K562 (cell line): ENCODE data around the gene DCAF10. TPM values are rescaled to one million over a fixed set of nuclear protein-coding genes. Genes with fewer than 3 reads are reported as not detected.

Experiments used
- ATAC-seq: fragments of 200-7000 bp; cut with Tn5 transposase; 3 replicates; pipeline ENCODE4 v1.9.1; 2020; ENCODE audit warnings: moderate library complexity
- BruUV-seq: library from RNA; stranded (reverse); fragments of 400-500 nt; replicated peaks from 2 replicates; lab custom pipeline; 2021; lab: Mats Ljungman, UMichigan
- CTCF ChIA-PET: fragments of 300-600 bp; formaldehyde crosslinking; extraction: SDS; loops from one replicate; lab custom pipeline; 2021; ENCODE audit warnings: low intra/inter-chr PET ratio; lab: Yijun Ruan, JAX
- POLR2A ChIA-PET: fragments of 300-600, 350-650 bp; sonication (Branson Sonifier 250); formaldehyde crosslinking; extraction: SDS; loops from one replicate; lab custom pipeline; 2021; ENCODE audit warnings: antibody characterized with exemption, inconsistent platforms; lab: Yijun Ruan, JAX
- DNase-seq, 4 experiments: peaks; one replicate each; pipeline versions ENCODE4 v3.0.0 to v3.0.0-alpha.2; 2011 to 2018; ENCODE audit warnings: low spot score in 3 of 4, mixed read lengths in 3 of 4; ENCODE audit errors: extremely low read depth in 1 of 4
- FAIRE-seq: peaks from 2 replicates; lab custom pipeline; 2011; peaks lifted over from hg19 to GRCh38; lab: Jason Lieb, UNC
- H2AFZ ChIP-seq: 2 replicates; pipeline ENCODE4 v1.6.0; 2011; ENCODE audit warnings: low read depth, low read length, control low read depth, inconsistent platforms
- H3K27ac ChIP-seq: fragments of 200-600 bp; 3 replicates; pipeline ENCODE4 v1.8.0; 2011; ENCODE audit warnings: low read depth, mild to moderate bottlenecking, control low read depth, inconsistent platforms, low read length, moderate library complexity, mixed read lengths; ENCODE audit errors: extremely low read depth
- H3K27me3 ChIP-seq, 2 experiments: fragments of 300-600 bp in 1 of 2; 2 replicates in 1 of 2; 3 replicates in 1 of 2; pipeline versions ENCODE4 v1.6.0 to v1.8.0; 2011; ENCODE audit warnings: inconsistent platforms in 2 of 2, low read length in 2 of 2, mild to moderate bottlenecking in 1 of 2, mixed read lengths in 1 of 2, moderate library complexity in 1 of 2; ENCODE audit not compliant: control insufficient read depth in 2 of 2, insufficient read depth in 2 of 2
- H3K36me3 ChIP-seq: fragments of 300-600 bp; 3 replicates; pipeline ENCODE4 v1.8.0; 2011; ENCODE audit warnings: mild to moderate bottlenecking, low read length, inconsistent platforms; ENCODE audit not compliant: control insufficient read depth, insufficient read depth
- H3K4me1 ChIP-seq, 2 experiments: fragments of 200-600 bp in 1 of 2; replicated peaks in 1 of 2; 2 replicates in 1 of 2; 3 replicates in 1 of 2; pipeline versions ENCODE4 v1.5.1 to v1.8.0; 2011; ENCODE audit warnings: inconsistent platforms in 2 of 2, low read length in 2 of 2, mild to moderate bottlenecking in 1 of 2, mixed read lengths in 1 of 2, moderate library complexity in 1 of 2; ENCODE audit not compliant: control insufficient read depth in 2 of 2, insufficient read depth in 2 of 2
- H3K4me2 ChIP-seq: 2 replicates; pipeline ENCODE4 v1.6.1; 2011; ENCODE audit warnings: low read length, control low read depth, inconsistent platforms, mixed read lengths; ENCODE audit not compliant: insufficient read depth
- H3K4me3 ChIP-seq: fragments of 200-600 bp; sonication (generic), shearing (Covaris generic); 2 replicates; pipeline ENCODE4 v1.5.1; 2016; ENCODE audit warnings: control low read depth, inconsistent platforms
- H3K79me2 ChIP-seq: fragments of 200-600 bp; 3 replicates; pipeline ENCODE4 v1.8.0; 2011; ENCODE audit warnings: low read length, inconsistent platforms; ENCODE audit not compliant: control insufficient read depth, insufficient read depth
- H3K9ac ChIP-seq, 2 experiments: 2 replicates each; pipeline versions ENCODE4 v1.6.0 to v1.6.1; 2011; ENCODE audit warnings: low read depth in 2 of 2, low read length in 2 of 2, control low read depth in 1 of 2, inconsistent platforms in 1 of 2, mild to moderate bottlenecking in 1 of 2, mixed read lengths in 1 of 2; ENCODE audit not compliant: insufficient read depth in 1 of 2
- H3K9me1 ChIP-seq: one replicate; pipeline ENCODE4 v1.6.0; 2011; ENCODE audit warnings: inconsistent platforms, mild to moderate bottlenecking, low read length, moderate library complexity; ENCODE audit not compliant: control insufficient read depth, insufficient read depth
- H3K9me3 ChIP-seq: replicated peaks from 2 replicates; pipeline ENCODE4 v1.5.1; 2011; ENCODE audit warnings: low read depth, low read length, inconsistent platforms; ENCODE audit not compliant: control insufficient read depth, insufficient read depth
- H4K20me1 ChIP-seq: replicated peaks from 2 replicates; pipeline ENCODE4 v1.6.1; 2011; ENCODE audit warnings: low read length, inconsistent platforms, mixed read lengths; ENCODE audit not compliant: control insufficient read depth, insufficient read depth
- CEBPG ChIP-seq, 3 experiments: fragments of 200-800 bp in 1 of 3; sonication (Bioruptor generic) in 1 of 3; sonication (generic) in 1 of 3; formaldehyde crosslinking in 1 of 3; IDR thresholded peaks in 2 of 3; conservative IDR thresholded peaks in 1 of 3; 2 replicates each; pipeline versions ENCODE4 v1.6.1 to v1.8.0; 2016 to 2022; ENCODE audit warnings: missing compliant biosample characterization in 2 of 3, missing genetic modification characterization in 2 of 3, mild to moderate bottlenecking in 1 of 3, missing genetic modification reagents in 1 of 3
- CHD2 ChIP-seq: IDR thresholded peaks from 2 replicates; pipeline ENCODE4 v1.6.1; 2011; ENCODE audit warnings: low read depth, low read length
- HIVEP1 ChIP-seq: fragments of 250-450 bp; sonication (Bioruptor Pico); IDR thresholded peaks from 2 replicates; pipeline ENCODE4 v1.4.0; 2020; ENCODE audit warnings: mild to moderate bottlenecking
- ILF3 ChIP-seq: fragments of 450-650 bp; IDR thresholded peaks from 2 replicates; pipeline ENCODE4 v1.6.1; 2018; ENCODE audit warnings: antibody characterized with exemption, mild to moderate bottlenecking, moderate library complexity, borderline replicate concordance
- RREB1 ChIP-seq: fragments of 250-450 bp; sonication (Bioruptor Pico); IDR thresholded peaks from 2 replicates; pipeline ENCODE4 v1.4.0; 2020
- SLC30A9 ChIP-seq: fragments of 250-450 bp; sonication (Bioruptor Pico); IDR thresholded peaks from 2 replicates; pipeline ENCODE4 v1.8.0; 2022; ENCODE audit warnings: mild to moderate bottlenecking, moderate library complexity
- SMAD3 ChIP-seq: fragments of 450-650 bp; formaldehyde crosslinking; conservative IDR thresholded peaks from 2 replicates; pipeline ENCODE4 v1.4.0; 2020; ENCODE audit warnings: mild to moderate bottlenecking
- YBX1 ChIP-seq: fragments of 450-650 bp; IDR thresholded peaks from 2 replicates; pipeline ENCODE4 v1.7.1; 2016; ENCODE audit warnings: mild to moderate bottlenecking
- ZNF134 ChIP-seq: fragments of 250-450 bp; sonication (Bioruptor Pico); conservative IDR thresholded peaks from 2 replicates; pipeline ENCODE4 v1.4.0; 2020
- ZNF146 ChIP-seq: IDR thresholded peaks from one replicate; pipeline ENCODE4 v1.6.1; 2018; ENCODE audit warnings: missing compliant biosample characterization; ENCODE audit not compliant: unreplicated experiment
- ZNF217 ChIP-seq: sonication (generic); formaldehyde crosslinking; IDR thresholded peaks from 2 replicates; pipeline ENCODE4 v1.8.0; 2022; ENCODE audit warnings: mild to moderate bottlenecking, missing genetic modification reagents
- ZNF707 ChIP-seq: fragments of 250-450 bp; sonication (Bioruptor Pico); conservative IDR thresholded peaks from 2 replicates; pipeline ENCODE4 v1.8.0; 2022; ENCODE audit warnings: inconsistent platforms, mild to moderate bottlenecking, moderate library complexity
- ZNF740 ChIP-seq, 3 experiments: fragments of 200-800 bp in 1 of 3; sonication (Bioruptor generic) in 1 of 3; sonication (generic) in 1 of 3; formaldehyde crosslinking in 1 of 3; IDR thresholded peaks; 2 replicates each; pipeline versions ENCODE4 v1.6.1 to v1.8.0; 2016 to 2022; ENCODE audit warnings: mild to moderate bottlenecking in 2 of 3, missing compliant biosample characterization in 2 of 3, missing genetic modification characterization in 2 of 3, missing genetic modification reagents in 1 of 3
- WGBS: fragments of 100-300 bp; shearing (Covaris generic); methylation state at CpG from one replicate; pipeline ENCODE4 v1.1.6; 2016; ENCODE audit warnings: low coverage, mixed read lengths; ENCODE audit not compliant: insufficient coverage; ENCODE audit errors: missing lambda C conversion rate; 5-methylcytosine and 5-hydroxymethylcytosine counted together
- in situ Hi-C: fragments of 300-500 bp; cut with MboI; formaldehyde crosslinking; loops from 4 replicates; pipeline ENCODE4 v1.15.0; 2018; ENCODE audit warnings: inconsistent platforms, mixed read lengths
- intact Hi-C: fragments of 100-400 bp; cut with micrococcal nuclease; formaldehyde crosslinking; loops from 2 replicates; pipeline ENCODE4 v1.14.2; 2022
- polyA plus RNA-seq, 8 experiments: library from polyadenylated mRNA; depleted of rRNA in 4 of 8; stranded (reverse) in 5 of 8; unstranded in 3 of 8; fragments of >200 nt; fragmentation: Nextera tagmentation in 2 of 8; fragmentation: Illumina TruSeq in 1 of 8; extraction: Ambion mirVana in 2 of 8; extraction: Trizol in 1 of 8; gene quantifications; 2 replicates each; pipeline versions ENCODE4 v1.2.1 to v1.2.3, GENCODE V29; 2011 to 2014; ENCODE audit warnings: inconsistent platforms in 1 of 8, missing spikeins in 1 of 8
- total RNA-seq, 7 experiments: library from RNA; depleted of rRNA in 6 of 7; stranded (reverse); fragments of >200 nt in 6 of 7; fragmentation: Illumina TruSeq in 2 of 7; extraction: Trizol in 2 of 7; gene quantifications; 2 replicates each; pipeline versions ENCODE4 v1.2.1 to v1.2.3, GENCODE V29; 2011 to 2021; ENCODE audit warnings: low replicate concordance in 1 of 7

DCAF10 gene
- total and polyA plus RNA-seq, 9 of the 15 experiments (the other 6 are each of a cell fraction or from before 2014, with no cell fraction given): 6.8 to 40.1 (median 16.9) TPM

- CTCF ChIA-PET: no interaction called here
- Histone ChIP-seq H3K36me3 (no peaks in the 10 kb centered on the region), H3K9ac (peak overlapping the region in 1 of 2 experiments; percentile 86; a peak in 3 of 4 replicates), H4K20me1 (no peaks in the 10 kb centered on the region), H3K27ac (peak overlapping the region; percentile 71; the same call in 2 of the 3 replicates), H3K79me2 (peaks cover 12% of the 10 kb centered on the region), H2AFZ (peak overlapping the region; percentile 99), H3K9me1 (no peaks in the 10 kb centered on the region), H3K27me3 (no peaks in the 10 kb centered on the region), H3K9me3 (peaks cover 2% of the 10 kb centered on the region; the same call in 1 of the 2 replicates), H3K4me2 (peak overlapping the region; percentile 98), H3K4me1 (peaks cover 15 to 18% of the 10 kb centered on the region in 2 experiments; a peak in 4 of 5 replicates), H3K4me3 (peak overlapping the region; percentile 89)
- FAIRE-seq: no peak
- ATAC-seq: no peak
- intact Hi-C loops: no loop called here
- in situ Hi-C loops: loop anchor here (10.0 kb wide), 1 partner anchor 152 kb away; the partner anchor contains the start of gene SLC25A51
- POLR2A ChIA-PET: interaction anchor here (0.6 to 0.7 kb wide), 2 partner anchors 27 to 687 kb away, joined by 3 to 4 read pairs; no protein-coding TSS in a partner anchor
- no TSS peak for BruUV-seq
- 78% methylated on average over 29 of the region's 29 CpGs for WGBS
- no peak for DNase-seq
- TF ChIP-seq ZNF740 (CRISPR knock-in tag; IDR thresholded peaks at IDR 0.05) (no peak), ZNF740 (tag; IDR thresholded peaks at IDR 0.05) (no peak), ZNF217 (CRISPR knock-in tag) (no peak), ZNF707 (CRISPR knock-in tag) (no peak), HIVEP1 (CRISPR knock-in tag) (no peak), ILF3 (no peak), ZNF146 (CRISPR knock-in tag) (no peak), SMAD3 (no peak), SLC30A9 (CRISPR knock-in tag) (no peak), CHD2 (no peak), ZNF134 (CRISPR knock-in tag) (no peak), YBX1 (no peak), CEBPG (CRISPR knock-in tag; IDR thresholded peaks at IDR 0.05) (no peak), CEBPG (tag; conservative IDR thresholded peaks at IDR 0.05 in 1 of 2, IDR thresholded peaks at IDR 0.05 in 1 of 2) (no peak), RREB1 (CRISPR knock-in tag) (no peak)
Observed at GRCh38 chr9:37752642-37753488, 47.7 kb upstream of the DCAF10 start.
